Hypothalamus (tissue), 51 donors: ENCODE data around the gene SMAD9.

Source experiments
- DNase-seq, 51 donors: peaks; one replicate each; lab custom pipeline; 2025; lab: John Stamatoyannopoulos, UW

SMAD9 gene

DNA sequence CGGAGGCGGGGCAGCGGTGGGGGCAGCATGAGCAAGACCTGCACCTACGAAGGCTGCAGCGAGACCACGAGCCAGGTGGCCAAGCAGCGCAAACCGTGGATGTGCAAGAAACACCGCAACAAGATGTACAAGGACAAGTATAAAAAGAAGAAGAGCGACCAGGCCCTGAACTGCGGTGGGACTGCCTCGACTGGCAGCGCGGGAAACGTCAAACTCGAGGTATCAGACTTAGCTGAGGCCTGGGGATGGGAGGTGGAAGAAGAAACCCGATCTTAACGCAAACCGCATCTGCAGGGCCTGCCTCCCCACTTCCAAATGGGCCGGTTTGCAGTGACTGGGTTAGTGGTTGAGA lies 100.3 kb downstream of the SMAD9 start:
- DNase-seq = peak in 9 of 51 donors; percentile 20 to 46 (median 34)

DNA sequence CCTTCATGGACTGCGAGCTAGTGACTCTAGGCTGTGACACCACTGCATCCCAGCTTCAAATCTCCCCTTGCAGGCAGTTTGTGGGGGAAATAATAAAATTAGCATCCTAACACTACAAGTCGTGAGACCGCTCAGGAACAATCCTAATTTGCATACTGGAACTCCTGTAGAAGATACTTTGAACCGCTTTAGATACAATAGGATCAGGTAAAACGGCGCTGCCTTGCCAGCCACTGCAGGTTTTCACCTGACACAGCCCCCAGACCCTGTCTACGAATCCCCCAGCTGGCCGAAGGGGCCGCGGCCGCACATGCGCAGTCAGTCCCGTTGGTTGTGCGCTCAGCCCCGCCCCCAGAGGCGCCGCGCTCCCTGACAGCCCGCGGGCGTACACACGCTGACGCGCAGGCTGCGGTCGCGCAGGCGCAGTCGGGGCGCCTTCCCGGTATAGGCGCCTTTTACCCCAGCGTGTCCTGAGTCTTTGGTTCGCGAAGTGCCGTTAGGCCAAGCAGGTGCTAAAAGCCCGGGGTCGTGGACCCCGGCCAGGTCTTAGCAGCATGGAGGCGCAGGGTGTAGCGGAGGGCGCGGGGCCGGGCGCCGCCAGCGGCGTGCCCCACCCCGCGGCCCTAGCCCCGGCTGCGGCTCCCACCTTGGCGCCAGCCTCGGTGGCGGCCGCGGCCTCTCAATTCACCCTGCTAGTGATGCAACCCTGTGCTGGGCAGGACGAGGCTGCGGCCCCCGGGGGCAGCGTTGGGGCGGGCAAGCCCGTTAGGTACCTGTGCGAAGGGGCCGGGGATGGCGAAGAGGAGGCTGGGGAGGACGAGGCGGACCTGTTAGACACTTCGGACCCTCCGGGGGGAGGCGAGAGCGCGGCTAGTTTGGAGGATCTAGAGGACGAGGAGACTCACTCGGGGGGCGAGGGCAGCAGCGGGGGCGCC lies 101.0 kb downstream of the SMAD9 start, which contains the start of gene RFXAP:
TSS of gene RFXAP (plus strand) at position 419 of the 935 bp plus-strand sequence. CDS start at position 555, 136 bp downstream.
- peak; percentile 8 to 94 (median 80) for DNase-seq

DNA sequence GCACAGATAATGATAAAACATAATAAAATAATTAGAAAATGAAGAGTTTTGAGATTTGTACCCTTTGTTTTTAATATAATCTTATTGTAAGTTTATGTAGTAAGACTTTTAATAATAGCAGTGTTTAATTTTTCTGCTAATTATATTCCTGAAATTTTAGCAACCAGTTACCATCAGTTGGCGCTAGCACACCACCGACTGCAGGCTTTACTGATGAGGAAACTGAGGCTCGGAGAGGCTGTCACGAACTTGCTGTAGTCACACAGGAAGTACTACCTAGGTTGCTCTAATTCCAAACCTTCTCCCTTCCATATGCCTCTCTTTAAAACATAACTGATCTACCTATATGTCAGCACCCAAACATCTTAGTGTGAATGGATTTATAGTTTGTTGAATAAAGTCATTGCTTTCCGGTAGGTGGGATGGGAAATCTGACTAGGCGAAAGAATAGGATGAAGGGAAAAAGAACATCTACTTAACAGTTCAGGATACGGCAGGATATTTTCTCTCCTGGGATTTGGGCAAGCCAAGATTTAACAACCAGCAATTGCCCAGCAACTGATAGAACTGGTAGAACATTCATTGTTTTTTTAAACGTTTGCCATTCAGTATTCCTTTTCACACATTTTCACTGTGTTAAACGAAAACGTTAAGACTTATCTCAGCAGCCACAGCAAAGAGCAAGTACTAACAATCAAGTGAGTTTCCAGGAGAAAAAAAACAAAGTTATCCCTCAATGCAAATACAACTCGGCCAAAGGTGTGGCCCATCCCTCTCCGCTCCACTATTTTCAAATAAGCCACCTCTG lies 101.8 kb downstream of the SMAD9 start:
- peak in 1 of 51 donors; percentile 46 for DNase-seq

DNA sequence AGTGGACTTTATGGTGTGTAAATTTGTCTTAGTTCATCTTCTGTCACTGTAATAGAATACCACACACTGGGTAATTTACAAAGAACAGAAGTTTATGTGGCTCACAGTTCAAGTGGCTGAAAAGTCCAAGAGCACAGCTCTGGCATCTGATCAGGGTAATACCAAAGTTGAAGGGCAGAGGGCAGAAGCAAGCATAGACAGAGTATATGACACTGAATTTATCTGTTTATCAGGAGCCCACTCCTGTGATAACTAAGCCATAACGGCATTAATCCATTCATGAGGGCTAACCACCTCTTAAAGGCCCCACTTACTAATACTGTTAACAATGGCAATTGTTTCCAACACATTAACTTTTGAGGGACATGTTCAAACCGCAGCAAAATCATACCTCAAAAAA lies 105.0 kb downstream of the SMAD9 start:
- no peak for DNase-seq

DNA sequence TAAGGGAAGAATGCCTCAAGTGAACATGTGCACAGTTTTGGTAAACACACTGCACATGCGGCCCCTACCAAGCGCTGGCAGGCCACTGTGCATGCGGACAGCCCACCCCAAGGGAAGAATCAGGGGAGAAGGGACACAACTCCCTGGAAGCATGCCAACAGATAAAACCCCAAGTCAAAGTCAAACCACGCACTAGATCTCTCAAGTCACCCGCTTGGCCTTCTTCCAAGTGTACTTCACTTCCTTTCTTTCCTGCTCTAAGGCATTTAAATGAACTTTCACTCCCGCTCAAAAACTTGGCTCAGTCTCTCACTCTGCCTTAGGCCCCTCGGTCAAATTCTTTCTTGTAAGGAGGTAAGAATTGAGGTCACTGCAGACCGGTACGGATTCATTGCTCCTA lies 105.6 kb downstream of the SMAD9 start:
- DNase-seq = no peak

DNA sequence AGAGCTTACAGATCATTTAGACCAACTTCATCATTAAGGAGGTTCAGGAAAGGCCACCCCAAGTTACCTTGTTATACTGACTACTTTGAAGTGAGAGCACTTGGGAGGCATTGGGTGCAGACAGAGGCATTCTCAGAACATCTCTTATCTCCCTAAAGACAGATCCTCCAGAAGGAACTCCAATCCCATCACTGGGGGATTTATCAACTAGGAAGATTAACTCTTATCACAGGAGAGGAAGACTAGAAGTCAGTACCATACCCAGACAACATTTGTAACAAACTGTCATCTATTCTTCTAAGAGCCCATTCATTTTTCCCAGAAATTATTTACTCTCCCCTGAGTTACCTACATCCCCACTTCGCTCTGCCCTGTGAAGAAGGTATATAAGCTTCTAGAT lies 106.8 kb downstream of the SMAD9 start:
- DNase-seq = no peak

DNA sequence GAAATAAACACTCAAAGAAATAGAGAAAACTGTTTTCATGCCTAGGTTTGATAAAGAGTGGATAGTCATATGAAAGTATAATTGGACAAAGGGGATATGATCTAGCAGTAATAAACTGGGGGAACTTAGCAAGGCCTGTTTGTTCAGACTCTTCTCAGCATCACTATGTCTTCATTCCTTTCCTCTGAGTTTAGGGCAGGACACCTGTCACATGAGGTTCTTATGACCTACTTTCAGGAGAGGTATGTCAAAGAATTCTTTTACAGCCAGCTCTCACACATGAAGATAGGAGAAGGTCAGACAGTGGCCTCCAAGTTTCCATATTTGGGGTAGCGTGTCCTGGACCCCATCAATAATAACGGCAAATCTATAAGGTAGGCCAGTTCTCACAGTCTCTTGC lies 112.4 kb downstream of the SMAD9 start:
- DNase-seq = no peak

DNA sequence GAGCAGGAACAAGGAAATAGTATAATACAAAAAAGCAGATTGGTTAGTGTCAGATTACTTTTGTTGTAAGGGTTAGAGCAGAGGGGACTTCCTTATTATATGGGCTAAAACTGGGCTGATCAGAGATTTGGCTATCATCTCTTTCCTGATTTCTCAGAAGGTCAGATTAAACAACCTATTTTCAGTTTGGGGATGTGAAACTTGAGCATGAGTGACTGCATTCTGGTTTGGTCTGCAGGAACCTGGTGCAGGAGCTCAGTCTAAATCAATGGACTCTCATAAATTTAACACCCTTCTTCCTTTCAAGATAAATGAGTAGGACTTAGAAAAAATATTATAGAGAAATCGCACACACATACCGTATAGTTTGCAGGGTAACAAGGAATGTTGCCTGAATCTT lies 113.9 kb downstream of the SMAD9 start:
- DNase-seq = no peak

DNA sequence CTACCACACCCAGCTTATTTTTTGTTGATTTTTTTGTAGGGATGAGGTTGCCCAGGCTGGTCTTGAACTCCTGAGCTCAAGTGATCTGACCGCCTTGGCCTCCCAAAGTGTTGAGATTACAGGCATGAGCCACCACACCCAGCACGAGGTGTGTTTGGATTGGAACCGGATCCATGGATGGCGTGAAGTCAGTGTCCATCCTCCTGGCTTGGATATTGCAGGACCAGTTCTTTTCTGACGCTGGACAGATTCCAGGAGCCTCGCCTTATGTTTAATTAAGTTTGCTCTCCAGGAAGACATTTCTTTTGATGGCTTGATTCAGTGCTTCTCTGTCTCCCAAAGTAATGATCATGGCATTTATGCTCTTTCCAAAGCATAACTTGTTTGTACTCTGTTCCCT lies 115.5 kb downstream of the SMAD9 start:
- no peak for DNase-seq

DNA sequence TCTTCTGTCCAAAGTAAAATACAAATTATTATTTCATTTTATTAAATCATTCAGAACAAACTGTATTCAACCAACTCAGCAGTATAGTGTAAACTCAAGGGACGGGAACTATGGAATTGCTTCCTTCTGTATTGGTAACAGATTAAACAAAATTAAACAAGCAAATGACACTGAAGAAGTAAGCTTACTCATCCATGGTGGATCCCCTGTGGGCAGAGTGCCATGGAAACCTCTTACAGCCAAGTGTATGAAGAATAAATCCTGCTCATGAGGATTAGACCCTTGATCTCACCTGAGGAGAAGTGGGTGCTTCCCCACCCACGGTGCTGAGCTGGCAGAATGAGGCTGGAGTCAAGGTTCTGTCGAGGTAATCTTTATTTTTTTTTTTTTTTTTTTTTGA lies 119.0 kb downstream of the SMAD9 start:
- no peak for DNase-seq

DNA sequence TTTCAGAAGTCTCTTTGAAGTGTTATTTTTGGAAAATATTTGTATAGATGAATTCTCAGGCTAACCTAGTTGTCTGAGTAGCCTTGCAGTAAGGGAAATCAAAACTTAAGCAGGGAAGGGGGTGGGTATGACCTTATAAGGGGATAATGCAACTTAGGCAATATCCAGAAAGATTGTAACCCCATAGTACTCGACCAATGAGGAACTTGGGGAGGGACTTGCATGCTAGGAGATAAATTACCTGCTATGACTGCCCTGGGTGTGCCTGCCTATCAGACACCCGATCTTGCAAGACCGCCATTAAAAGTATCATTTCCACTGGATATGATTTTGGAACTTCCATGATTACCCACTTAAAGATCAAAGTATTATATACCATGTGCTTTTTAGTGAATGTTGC lies 124.0 kb downstream of the SMAD9 start:
- no peak for DNase-seq

DNA sequence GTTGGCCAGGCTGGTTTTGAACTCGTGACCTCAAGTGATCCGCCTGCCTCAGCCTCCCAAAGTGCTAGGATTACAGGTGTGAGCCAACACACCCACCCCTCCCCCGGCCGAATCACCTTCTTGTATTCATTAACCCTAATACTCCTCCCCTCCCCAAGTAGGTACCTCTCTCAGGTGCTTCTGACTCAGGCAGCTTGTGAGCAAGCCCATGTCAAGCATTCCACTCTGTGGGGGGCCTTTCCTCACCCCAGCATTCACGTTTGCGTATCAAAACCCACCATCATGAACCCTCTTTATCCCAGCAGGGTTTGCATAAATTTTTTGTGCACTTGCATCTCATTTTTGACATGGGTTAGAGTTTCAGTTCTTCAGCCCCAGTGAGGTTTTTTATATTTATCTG lies 124.6 kb downstream of the SMAD9 start:
- DNase-seq = no peak
